ENCODE data around the gene GPAM.
"Not testable (repeated sequence)": the region's sequence is repeated elsewhere in the genome, so short reads cannot be mapped to it uniquely, and the experiment has no call there.

The GPAM gene

DNA sequence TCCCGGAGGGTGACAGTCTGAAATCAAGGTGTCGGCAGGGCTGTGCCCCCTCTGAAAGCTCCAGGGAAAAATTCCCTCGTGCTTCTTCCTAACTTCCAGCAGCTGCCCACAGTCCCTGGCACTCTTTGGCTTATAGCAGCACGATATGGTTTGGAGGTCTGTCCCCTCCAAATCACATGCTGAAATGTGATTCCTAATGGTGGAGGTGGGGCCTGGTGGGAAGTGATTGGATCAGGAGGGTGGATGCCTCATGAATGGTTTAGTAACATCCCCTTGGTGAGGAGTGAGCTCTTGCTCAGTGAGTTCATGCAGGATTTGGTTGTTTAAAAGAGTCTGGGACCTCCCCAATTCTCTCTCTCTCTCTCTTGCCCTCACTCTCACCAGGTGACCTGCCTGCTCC, 51.1 kb downstream of the GPAM start:
- no peak for DNase-seq (ENCODE audit: low read depth in 2 of 2)

DNA sequence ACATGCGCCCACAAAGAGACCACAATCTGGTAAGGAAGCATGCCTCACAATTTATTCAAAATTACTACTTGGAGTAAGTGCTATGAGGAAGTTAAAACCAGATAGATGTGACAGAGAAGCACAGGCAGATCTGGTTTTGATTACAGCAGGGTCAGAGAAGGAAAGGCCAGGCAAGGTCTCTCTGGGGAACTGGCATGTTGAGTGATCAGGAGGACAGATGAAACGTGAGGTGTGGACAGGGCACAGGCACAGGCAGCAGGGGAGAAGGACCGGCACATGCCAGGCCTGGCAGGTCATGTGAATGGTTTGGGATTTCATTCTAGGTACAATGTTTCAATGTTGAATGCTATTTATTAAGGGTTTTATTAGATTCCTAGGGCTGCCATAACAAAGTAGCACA, 51.6 kb downstream of the GPAM start:
- DNase-seq (ENCODE audit: low read depth in 2 of 2): no peak

DNA sequence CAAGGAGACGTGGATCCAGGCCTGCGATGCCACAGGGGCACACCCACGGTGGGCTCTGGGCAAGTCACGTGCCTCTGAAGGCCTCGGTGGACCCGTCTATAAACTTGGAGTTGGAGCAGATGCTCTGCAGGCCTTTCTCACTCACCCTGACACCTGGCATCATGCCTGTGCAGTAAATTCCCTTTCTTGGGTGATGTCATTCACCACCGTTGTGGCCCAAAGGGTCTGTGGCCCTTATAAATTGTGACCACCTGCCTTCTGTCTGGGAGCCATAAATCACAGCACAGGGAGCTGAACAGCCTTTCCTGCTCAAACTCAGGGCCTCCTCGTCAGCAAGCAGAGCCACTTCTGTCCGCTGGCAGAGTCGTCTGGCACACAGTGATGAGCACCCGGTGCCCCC, 52.2 kb downstream of the GPAM start:
- no peak for DNase-seq (ENCODE audit: low read depth in 2 of 2)

DNA sequence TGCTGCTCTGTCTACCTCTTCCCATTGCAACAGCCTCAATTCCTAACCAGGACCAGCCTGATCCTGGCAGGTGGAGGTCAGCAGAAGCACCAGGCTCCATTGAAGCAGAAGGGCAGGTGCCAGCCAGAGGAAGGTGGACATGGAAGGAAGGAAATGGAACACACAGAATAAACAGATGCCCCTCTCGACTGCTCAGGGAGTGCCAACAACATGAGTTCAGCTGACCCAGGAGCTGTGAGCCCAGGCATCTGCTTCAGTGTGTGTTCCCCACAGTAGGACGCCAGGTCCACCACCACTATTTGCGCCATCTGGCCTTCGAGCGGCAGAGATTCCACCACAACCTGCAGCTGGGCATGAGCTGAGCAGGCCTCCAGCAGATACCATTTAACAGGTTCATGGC, 56.7 kb downstream of the GPAM start:
- DNase-seq (ENCODE audit: low read depth in 2 of 2): no peak

DNA sequence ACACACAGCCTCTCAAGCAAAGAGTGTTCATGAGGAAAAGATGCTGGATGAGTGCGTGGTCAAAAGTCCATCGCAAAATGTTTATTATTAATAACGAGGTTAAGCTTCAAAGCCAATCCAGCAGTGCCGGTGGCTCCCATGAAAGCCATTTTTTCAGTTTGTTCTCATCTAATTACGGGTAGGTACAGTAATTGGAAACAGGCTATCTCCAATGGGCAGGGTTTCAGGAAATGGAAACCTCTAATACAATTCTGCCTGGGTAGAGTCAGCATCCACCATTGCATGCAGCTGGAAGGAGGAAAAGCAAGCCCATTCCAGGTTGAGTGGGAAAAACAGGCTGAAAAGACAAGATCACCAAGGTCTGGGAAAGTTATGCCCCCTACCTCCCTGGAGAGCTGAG, 57.4 kb downstream of the GPAM start:
- no peak for DNase-seq (ENCODE audit: low read depth in 2 of 2)

DNA sequence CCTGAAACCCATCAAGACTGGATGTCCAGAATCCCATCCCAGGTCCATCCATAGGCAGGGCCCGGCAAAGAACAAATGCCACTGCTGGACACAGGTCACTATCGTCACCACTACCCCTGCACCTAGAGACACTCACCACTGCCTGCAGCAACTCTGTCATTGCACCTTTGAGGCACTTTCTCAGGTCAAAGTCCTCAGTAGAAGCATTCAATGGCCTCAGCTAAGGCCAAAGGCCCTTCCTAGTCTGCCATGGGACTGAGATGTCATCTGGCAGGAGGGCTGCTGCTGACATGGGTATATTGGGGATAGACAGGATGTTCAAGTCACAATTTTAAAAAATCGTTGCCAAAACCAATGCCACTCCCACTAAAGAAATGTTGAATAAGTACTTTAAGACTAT, 58.7 kb downstream of the GPAM start:
- DNase-seq (ENCODE audit: low read depth in 2 of 2): no peak

DNA sequence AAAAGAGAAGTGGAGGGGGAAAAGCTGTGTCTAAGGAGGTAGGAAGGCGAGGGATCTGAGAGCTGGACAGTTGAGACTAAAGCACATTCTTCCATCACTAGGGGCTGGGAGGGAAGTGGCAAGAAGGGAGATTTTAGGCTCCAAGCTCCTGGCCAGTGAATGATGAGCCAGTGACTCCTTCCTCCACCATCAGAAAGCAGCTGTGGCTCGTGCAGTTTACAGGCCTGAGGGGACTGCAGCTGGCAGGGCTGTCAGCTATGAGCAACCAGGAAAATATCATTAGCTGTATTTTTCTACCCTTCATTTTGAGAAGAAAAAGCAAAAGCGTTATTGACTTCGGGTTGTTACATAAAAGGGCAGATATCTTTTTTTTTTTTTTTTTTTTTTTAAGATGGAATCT, 60.7 kb downstream of the GPAM start:
- DNase-seq (ENCODE audit: low read depth in 2 of 2): no peak

DNA sequence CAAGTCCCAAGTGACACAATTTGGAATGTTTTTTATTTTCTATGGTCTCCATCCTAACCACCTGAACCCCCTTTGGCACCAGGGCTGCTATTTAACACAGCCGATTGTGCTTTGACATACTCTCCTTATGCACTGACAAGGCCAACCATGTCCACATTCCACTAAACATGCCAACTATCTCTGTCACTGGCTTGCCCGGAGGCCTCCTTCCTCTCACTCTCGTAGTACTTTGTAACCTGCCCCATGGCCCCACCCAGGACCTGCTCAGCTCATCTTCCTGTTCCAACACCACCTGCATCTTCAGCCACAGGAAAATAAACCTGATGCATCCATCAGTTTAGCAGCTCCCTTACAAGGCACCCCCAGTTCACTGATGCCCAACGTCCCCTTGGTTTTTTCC, 63.1 kb downstream of the GPAM start:
- DNase-seq (ENCODE audit: low read depth in 2 of 2): no peak

- peak; percentile 13 to 38 for DNase-seq (ENCODE audit: low read depth in 2 of 2)
Observed at GRCh38 chr10:112115781-112116385, 67.7 kb downstream of the GPAM start.

- DNase-seq (ENCODE audit: low read depth in 2 of 2): not testable (repeated sequence)
Observed at GRCh38 chr10:112109779-112110178, 73.8 kb downstream of the GPAM start.

All from stimulated activated CD4-positive, alpha-beta T cell treated with anti-CD3 and anti-CD28 coated beads, Interleukin-4, amount 100 ng/mL, for 48 hours (primary cell).